HS-27A (cell line): Measurements from ENCODE around the gene FTH1.

ENCODE experiments used
- DNase-seq: peaks from one replicate; pipeline ENCODE4 v3.0.0-alpha.2; 2012; ENCODE audit warnings: low read depth, missing footprints

The FTH1 gene

DNA sequence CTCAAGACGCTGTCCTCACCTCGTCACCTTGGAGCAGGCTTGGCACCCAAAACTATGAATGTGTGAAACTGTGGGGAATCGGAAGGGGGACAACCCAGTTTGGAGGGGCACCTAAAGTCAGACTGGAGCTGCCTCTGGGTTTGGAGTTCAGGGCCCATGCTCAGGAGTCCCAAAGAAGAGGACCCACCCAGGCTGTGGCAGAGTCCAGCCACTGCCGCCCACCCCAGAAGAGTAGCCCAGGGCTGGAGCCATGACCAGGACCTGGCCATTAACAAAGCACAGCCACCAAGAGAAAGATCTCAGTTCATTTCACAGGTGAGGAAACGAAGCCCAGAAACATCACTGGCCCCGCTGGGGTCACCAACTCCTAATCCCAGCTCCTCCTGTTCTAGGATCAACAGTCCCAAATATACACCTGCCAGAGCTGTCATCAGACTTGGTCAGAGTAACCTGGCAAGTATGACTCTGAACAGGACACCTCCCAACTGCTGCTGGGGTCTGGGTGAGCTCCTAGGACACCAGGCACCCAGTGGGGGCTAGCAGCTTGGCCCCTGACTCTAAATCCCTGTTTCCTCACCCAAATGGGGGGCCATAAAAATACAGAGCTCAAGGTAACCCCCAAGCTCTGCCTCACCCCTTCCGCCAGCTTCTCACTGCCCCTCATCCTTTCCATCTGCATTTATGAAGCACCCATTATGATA, 52.8 kb downstream of the FTH1 start:
- DNase-seq, result no peak
